Inferior parietal cortex (tissue), 1 donor: ENCODE measurements around the gene NUP210L.
"Not testable (repeated sequence)": the region's sequence is repeated elsewhere in the genome, so short reads cannot be mapped to it uniquely, and the experiment has no call there.

ENCODE experiments used
- DNase-seq: peaks from one replicate; pipeline ENCODE4 v3.0.0-alpha.2; 2016; ENCODE audit errors: extremely low spot score

The NUP210L gene

GRCh38 chr1:154170547-154171222 lies 15.8 kb upstream of the NUP210L start:
- DNase-seq: no peak

GRCh38 chr1:154167461-154167860 lies 12.6 kb upstream of the NUP210L start:
- no peak for DNase-seq

GRCh38 chr1:154166207-154166606 lies 11.3 kb upstream of the NUP210L start:
- DNase-seq: no peak

DNA sequence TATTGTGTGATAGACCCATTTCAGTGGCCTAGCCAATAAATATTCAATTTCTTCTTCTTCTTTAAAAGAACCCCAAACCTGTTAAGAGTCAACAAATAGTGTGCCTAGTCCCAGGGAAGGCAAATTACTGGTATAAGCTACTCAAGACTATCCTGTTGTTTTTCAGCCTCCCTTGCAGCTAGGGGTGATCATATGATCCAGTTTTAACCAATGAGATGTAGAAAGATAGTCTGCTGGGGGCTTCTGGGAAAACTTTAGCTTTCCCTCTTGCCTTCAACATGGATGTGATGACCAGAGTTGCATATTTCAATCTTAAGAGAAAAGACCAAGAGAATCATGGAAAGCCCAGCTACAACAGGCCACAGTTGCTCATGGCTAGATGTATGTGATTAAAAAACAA lies 4.7 kb upstream of the NUP210L start:
- no peak for DNase-seq

- DNase-seq: no peak
Observed at GRCh38 chr1:154158307-154159125, 3.6 kb upstream of the NUP210L start.

- DNase-seq: peak; percentile 47
Observed at GRCh38 chr1:154157520-154158306, 2.8 kb upstream of the NUP210L start.

DNA sequence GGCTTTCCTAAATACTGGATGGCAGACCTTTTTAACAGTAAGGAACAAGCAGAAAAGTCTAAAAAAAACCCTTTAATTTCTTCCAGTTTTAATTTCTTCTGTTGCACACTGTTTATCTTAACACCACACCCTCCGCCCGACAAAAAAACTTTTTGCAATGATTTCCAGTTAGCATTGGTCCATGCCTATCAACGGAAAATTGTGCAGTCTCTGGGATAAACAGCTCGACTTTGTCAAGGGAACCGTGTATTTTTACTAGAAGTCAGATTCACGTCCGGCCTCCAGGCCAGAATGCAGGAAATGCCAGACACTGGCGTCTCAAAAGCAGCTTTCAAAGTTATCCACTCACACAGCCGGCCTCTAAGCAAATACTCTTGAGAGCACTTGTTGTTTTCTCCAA lies 378 bp upstream of the NUP210L start:
- no peak for DNase-seq

GRCh38 chr1:154154053-154154452 lies 820 bp downstream of the NUP210L start:
- no peak for DNase-seq

DNA sequence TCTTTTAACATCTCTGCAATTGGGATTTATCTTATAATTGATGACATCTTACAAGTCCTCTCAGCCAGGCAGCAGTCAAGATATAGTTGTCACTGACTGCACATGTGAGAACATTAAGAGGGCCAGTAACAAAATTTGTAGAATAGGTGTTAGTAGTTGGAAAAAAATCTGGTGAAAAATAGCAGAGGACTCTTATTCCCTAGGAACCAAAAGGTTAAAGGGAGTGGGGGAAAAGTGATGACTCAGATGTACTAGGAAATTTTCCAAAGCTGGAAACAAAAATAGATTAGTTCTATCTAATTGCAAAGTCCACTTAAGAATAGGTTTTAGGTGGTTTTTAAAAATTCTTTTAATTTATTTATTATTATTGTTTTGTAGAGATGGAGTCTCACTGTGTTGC lies 3.6 kb downstream of the NUP210L start:
- no peak for DNase-seq

- DNase-seq: no peak
Observed at GRCh38 chr1:154148807-154149206, 6.1 kb downstream of the NUP210L start.

GRCh38 chr1:154147505-154147904 lies 7.4 kb downstream of the NUP210L start:
- not testable (repeated sequence) for DNase-seq

DNA sequence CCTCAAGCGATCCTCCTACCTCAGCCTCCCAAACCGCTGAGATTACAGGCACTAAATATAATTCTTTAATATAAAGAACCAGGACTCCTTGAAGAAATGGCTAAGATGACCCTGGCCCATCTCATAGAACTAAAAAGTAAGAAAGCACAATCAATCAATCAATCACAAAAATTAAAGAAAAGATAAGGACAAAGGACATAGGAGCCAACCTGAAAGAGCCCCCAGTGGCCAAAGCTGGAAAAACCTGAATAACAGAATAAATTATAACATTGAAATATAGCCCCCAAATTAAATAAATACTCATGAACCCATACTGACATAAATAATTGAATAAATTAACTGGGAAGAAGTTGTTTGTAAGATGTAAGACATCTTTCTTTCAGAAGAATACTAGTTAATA lies 8.9 kb downstream of the NUP210L start:
- no peak for DNase-seq

GRCh38 chr1:154142358-154142757 lies 12.5 kb downstream of the NUP210L start:
- DNase-seq: no peak

DNA sequence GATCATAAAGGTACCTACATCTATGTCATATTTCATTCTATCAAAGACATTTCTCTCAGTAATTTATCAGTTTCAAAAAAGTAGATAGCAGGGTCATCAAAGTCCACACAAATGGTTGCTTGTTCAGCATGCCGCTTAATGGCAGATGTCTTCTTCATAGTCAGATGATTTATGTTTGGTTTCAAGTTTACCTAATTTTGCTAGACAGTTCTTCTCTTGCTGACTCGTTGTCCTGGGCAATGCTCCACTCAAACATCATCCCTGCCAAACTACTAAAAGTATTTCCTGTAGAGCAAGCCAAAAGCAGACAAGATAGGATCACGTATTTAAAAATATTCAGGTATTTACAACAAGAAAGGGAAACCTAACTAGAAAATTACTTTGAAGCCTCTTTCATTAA lies 13.6 kb downstream of the NUP210L start:
- DNase-seq: no peak

GRCh38 chr1:154137888-154138287 lies 17.0 kb downstream of the NUP210L start:
- no peak for DNase-seq

- DNase-seq: no peak
Observed at GRCh38 chr1:154133256-154133655, 21.6 kb downstream of the NUP210L start.

GRCh38 chr1:154129391-154129970 lies 25.4 kb downstream of the NUP210L start:
- DNase-seq: no peak

- not testable (repeated sequence) for DNase-seq
Observed at GRCh38 chr1:154123205-154123604, 31.7 kb downstream of the NUP210L start.

- DNase-seq: no peak
Observed at GRCh38 chr1:154117642-154118041, 37.2 kb downstream of the NUP210L start.

GRCh38 chr1:154115180-154115579 lies 39.7 kb downstream of the NUP210L start:
- no peak for DNase-seq

DNA sequence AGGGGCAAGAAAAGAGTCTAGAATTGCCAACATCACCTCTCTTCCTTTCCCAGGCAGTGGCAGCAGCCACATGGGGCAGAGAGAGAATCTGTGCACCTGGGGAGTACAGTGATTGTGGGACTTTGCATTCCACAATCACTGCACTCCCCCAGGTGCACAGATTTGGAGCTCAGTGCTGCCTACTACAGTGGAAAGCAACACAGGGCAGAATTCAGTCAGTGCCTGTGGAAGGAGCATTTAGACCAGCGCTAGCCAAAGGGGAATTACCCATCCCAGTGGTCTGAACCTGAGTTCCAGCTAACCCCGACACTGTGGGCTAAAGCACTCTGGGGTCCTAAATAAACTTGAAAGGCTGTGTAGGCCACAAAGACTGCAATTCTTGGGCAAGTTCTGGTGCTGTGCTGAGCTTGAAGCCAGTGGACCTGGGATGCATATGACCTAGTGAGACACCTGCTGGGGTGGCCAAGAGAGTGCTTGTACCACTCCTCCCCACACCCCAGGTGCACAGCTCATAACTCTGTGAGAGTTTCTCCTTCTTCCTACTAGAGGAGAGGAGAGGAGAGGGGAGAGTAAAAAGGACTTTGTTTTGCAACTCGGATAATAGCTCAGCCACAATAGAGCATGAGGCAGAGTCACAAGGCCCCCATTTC lies 50.3 kb downstream of the NUP210L start:
- no peak for DNase-seq

GRCh38 chr1:154100141-154100540 lies 54.7 kb downstream of the NUP210L start:
- not testable (repeated sequence) for DNase-seq
